Endothelial cell of umbilical vein (primary cell): ENCODE results near the gene ADCY9. TPM values are rescaled to one million over a fixed set of nuclear protein-coding genes. Genes with fewer than 3 reads are reported as not detected.

ENCODE experiments used
- BruUV-seq: library from RNA; stranded (reverse); fragments of 400-500 nt; replicated peaks from 2 replicates; lab custom pipeline; 2021; lab: Mats Ljungman, UMichigan
- CTCF ChIA-PET: fragments of 300-600, 350-600 bp; sonication (Branson Sonifier 250); formaldehyde crosslinking; loops from one replicate; lab custom pipeline; 2021; ENCODE audit warnings: antibody characterized with exemption, inconsistent platforms; lab: Charles Lee
- POLR2A ChIA-PET: fragments of 300-600, 350-600 bp; sonication (Branson Sonifier 250); formaldehyde crosslinking; loops from one replicate; lab custom pipeline; 2021; ENCODE audit warnings: antibody characterized with exemption, inconsistent platforms; lab: Charles Lee
- DNase-seq: peaks from one replicate; pipeline ENCODE4 v3.0.0-alpha.2; 2011; ENCODE audit warnings: low read depth, low spot score
- FAIRE-seq: peaks from 2 replicates; lab custom pipeline; 2011; peaks lifted over from hg19 to GRCh38; lab: Jason Lieb, UNC
- H2AFZ ChIP-seq: 2 replicates; pipeline ENCODE4 v1.6.0; 2012; ENCODE audit warnings: low read depth, low read length, control low read depth, inconsistent platforms
- H3K27ac ChIP-seq: 2 replicates; pipeline ENCODE4 v1.5.1; 2011; ENCODE audit warnings: low read depth, mild to moderate bottlenecking, control low read depth, low read length, moderate library complexity; ENCODE audit not compliant: insufficient read depth
- H3K27me3 ChIP-seq, 2 experiments: 2 replicates each; pipeline versions ENCODE4 v1.6.0 to v1.6.1; 2011; ENCODE audit warnings: low read length in 2 of 2, mixed read lengths in 1 of 2; ENCODE audit not compliant: control insufficient read depth in 2 of 2, insufficient read depth in 2 of 2
- H3K36me3 ChIP-seq, 2 experiments: 2 replicates in 1 of 2; 3 replicates in 1 of 2; pipeline ENCODE4 v1.5.1; 2011; ENCODE audit warnings: low read length in 2 of 2, mild to moderate bottlenecking in 1 of 2, moderate library complexity in 1 of 2; ENCODE audit not compliant: control insufficient read depth in 2 of 2, insufficient read depth in 2 of 2; ENCODE audit errors: extremely low read depth in 1 of 2
- H3K4me1 ChIP-seq: 3 replicates; pipeline ENCODE4 v1.5.1; 2011; ENCODE audit warnings: mild to moderate bottlenecking, low read length; ENCODE audit not compliant: control insufficient read depth, insufficient read depth; ENCODE audit errors: extremely low read depth
- H3K4me2 ChIP-seq: 2 replicates; pipeline ENCODE4 v1.6.1; 2011; ENCODE audit warnings: low read length, control low read depth, mixed read lengths; ENCODE audit not compliant: insufficient read depth
- H3K4me3 ChIP-seq, 3 experiments: fragments of 200-600 bp in 1 of 3; sonication (generic), shearing (Covaris generic) in 1 of 3; replicated peaks in 1 of 3; 2 replicates each; pipeline ENCODE4 v1.5.1; 2011 to 2016; ENCODE audit warnings: control low read depth in 3 of 3, low read length in 3 of 3, mild to moderate bottlenecking in 2 of 3, inconsistent platforms in 1 of 3, low read depth in 1 of 3, moderate library complexity in 1 of 3; ENCODE audit not compliant: insufficient read depth in 1 of 3
- H3K79me2 ChIP-seq: 2 replicates; pipeline ENCODE4 v1.6.0; 2012; ENCODE audit warnings: low read length, inconsistent platforms; ENCODE audit not compliant: control insufficient read depth, insufficient read depth
- H3K9ac ChIP-seq: replicated peaks from 2 replicates; pipeline ENCODE3; 2011; ENCODE audit warnings: low read length, control low read depth; ENCODE audit not compliant: insufficient read depth; ENCODE audit errors: extremely low read depth
- H3K9me1 ChIP-seq: replicated peaks from 3 replicates; pipeline ENCODE4 v1.6.0; 2011; ENCODE audit warnings: mild to moderate bottlenecking, low read length; ENCODE audit not compliant: control insufficient read depth, insufficient read depth; ENCODE audit errors: extremely low read depth
- H3K9me3 ChIP-seq: replicated peaks from 2 replicates; pipeline ENCODE4 v1.5.1; 2012; ENCODE audit warnings: low read length, inconsistent platforms; ENCODE audit not compliant: control insufficient read depth, insufficient read depth
- H4K20me1 ChIP-seq: replicated peaks from 2 replicates; pipeline ENCODE3; 2011; ENCODE audit warnings: mild to moderate bottlenecking, low read length; ENCODE audit not compliant: control insufficient read depth, insufficient read depth; ENCODE audit errors: extremely low read depth
- EZH2 ChIP-seq: IDR thresholded peaks from 2 replicates; pipeline ENCODE4 v1.6.1; 2012; ENCODE audit warnings: borderline replicate concordance, low read depth, mild to moderate bottlenecking, moderate library complexity, low read length, inconsistent platforms; ENCODE audit not compliant: severe bottlenecking
- FOS ChIP-seq: IDR thresholded peaks from 2 replicates; pipeline ENCODE4 v1.6.1; 2011; ENCODE audit warnings: mild to moderate bottlenecking, low read length, moderate library complexity, borderline replicate concordance; ENCODE audit not compliant: insufficient read depth
- JUN ChIP-seq: IDR thresholded peaks from 2 replicates; pipeline ENCODE4 v1.6.1; 2011; ENCODE audit warnings: borderline replicate concordance, low read depth; ENCODE audit not compliant: insufficient read length, insufficient read depth
- MYC ChIP-seq: IDR thresholded peaks from one replicate; pipeline ENCODE4 v1.6.1; 2011; ENCODE audit warnings: mild to moderate bottlenecking, low read depth, low read length
- POLR2A ChIP-seq: IDR thresholded peaks from 2 replicates; pipeline ENCODE4 v1.6.1; 2012; ENCODE audit warnings: low read depth, mild to moderate bottlenecking, control low read depth, low read length
- POLR2AphosphoS5 ChIP-seq: IDR thresholded peaks from 2 replicates; pipeline ENCODE4 v1.6.1; 2012; ENCODE audit warnings: low read depth, mild to moderate bottlenecking, control low read depth, low read length, moderate library complexity; ENCODE audit not compliant: insufficient read depth
- dilution Hi-C: fragments of 300-500 bp; cut with MboI; formaldehyde crosslinking; loops from one replicate; pipeline ENCODE4 v1.15.0; 2019; ENCODE audit warnings: low sequenced_read_pairs; ENCODE audit not compliant: extremely low pct_ligation_motif_present
- intact Hi-C: fragments of 100-400 bp; cut with micrococcal nuclease; formaldehyde crosslinking; loops from one replicate; pipeline ENCODE4 v1.10.0; 2022
- polyA plus RNA-seq, 4 experiments: library from polyadenylated mRNA; depleted of rRNA in 3 of 4; stranded (reverse) in 3 of 4; unstranded in 1 of 4; fragments of >200 nt; gene quantifications; 2 replicates each; pipeline versions ENCODE4 v1.2.1 to v1.2.3, GENCODE V29; 2011 to 2012; ENCODE audit warnings: missing spikeins in 1 of 4
- total RNA-seq: library from RNA; stranded (reverse); gene quantifications from 2 replicates; pipeline ENCODE4 v1.2.3, GENCODE V29; 2021
- TF ChIP-seq, protein P1 (sequence below): IDR thresholded peaks from 2 replicates; pipeline ENCODE4 v1.6.1; 2011; ENCODE audit not compliant: insufficient read depth, insufficient read length
- TF ChIP-seq, protein P2 (sequence below), 2 donors: IDR thresholded peaks; 1 replicate in 1 of 2; 2 replicates in 1 of 2; pipeline ENCODE4 v1.5.1; 2011; ENCODE audit warnings: low read length in 2 of 2, mild to moderate bottlenecking in 2 of 2, moderate library complexity in 2 of 2, control low read depth in 1 of 2, inconsistent platforms in 1 of 2, low read depth in 1 of 2; ENCODE audit not compliant: insufficient read depth in 1 of 2; ENCODE audit errors: extremely low read depth in 1 of 2

ADCY9 gene
- total and polyA plus RNA-seq, 2 donors (not counting 3 experiments of a cell fraction or from before 2014, with no cell fraction given), result 6.8 to 14.0 TPM

DNA sequence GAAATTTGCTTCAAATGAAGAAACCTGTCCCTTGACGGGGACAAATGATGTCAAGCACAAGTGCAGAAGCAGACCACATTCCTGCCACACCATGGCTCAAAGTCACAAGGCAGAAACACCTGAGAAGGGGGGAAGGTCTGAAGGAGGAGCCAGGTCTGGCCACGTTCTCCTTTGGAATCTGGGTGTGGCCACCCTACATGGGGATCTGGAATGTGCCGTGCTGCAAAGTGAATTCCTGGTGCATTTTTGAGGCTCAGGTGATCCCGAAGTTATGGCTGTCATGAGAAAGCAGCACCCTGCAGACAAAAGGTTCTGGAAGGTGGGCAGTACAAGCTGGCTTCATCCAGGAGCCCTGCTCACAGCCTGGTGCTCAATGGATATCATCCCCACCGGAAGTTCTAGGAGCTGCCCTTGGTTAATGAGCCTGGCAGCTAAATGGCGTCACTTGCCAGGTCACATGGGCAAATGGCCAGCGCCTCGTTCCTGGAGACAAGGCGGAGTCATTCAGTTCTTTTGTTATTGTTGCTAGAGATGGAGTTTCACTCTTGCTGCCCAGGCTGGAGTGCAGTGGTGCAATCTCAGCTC is 20.1 kb upstream of the ADCY9 start:
- H2AFZ ChIP-seq, result no peak overlapping the region
- no peaks in the 10 kb centered on the region for H3K9me1 ChIP-seq
- no TSS peak for BruUV-seq
- ChIA-PET POLR2A (no interaction called here), CTCF (no interaction called here)
- H4K20me1 ChIP-seq, result no peaks in the 10 kb centered on the region
- no peaks in the 10 kb centered on the region for H3K79me2 ChIP-seq
- H3K9me3 ChIP-seq, result no peaks in the 10 kb centered on the region
- no peak overlapping the region for H3K27ac ChIP-seq
- H3K9ac ChIP-seq, result no peak overlapping the region
- peaks cover 0 to 4% of the 10 kb centered on the region in 2 experiments for H3K27me3 ChIP-seq
- H3K4me1 ChIP-seq, result no peaks in the 10 kb centered on the region
- no peak overlapping the region for H3K4me3 ChIP-seq
- FAIRE-seq (no peak), DNase-seq (no peak)
- H3K36me3 ChIP-seq, result no peaks in the 10 kb centered on the region
- no peak overlapping the region for H3K4me2 ChIP-seq
- dilution Hi-C loops, result no loop called here
- intact Hi-C loops, result no loop called here
- TF ChIP-seq, protein P1, sequence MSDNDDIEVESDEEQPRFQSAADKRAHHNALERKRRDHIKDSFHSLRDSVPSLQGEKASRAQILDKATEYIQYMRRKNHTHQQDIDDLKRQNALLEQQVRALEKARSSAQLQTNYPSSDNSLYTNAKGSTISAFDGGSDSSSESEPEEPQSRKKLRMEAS, result no peak
- TF ChIP-seq POLR2AphosphoS5 (no peak), JUN (no peak), POLR2A (no peak), MYC (no peak), EZH2 (no peak), FOS (no peak)
- TF ChIP-seq, protein P2, sequence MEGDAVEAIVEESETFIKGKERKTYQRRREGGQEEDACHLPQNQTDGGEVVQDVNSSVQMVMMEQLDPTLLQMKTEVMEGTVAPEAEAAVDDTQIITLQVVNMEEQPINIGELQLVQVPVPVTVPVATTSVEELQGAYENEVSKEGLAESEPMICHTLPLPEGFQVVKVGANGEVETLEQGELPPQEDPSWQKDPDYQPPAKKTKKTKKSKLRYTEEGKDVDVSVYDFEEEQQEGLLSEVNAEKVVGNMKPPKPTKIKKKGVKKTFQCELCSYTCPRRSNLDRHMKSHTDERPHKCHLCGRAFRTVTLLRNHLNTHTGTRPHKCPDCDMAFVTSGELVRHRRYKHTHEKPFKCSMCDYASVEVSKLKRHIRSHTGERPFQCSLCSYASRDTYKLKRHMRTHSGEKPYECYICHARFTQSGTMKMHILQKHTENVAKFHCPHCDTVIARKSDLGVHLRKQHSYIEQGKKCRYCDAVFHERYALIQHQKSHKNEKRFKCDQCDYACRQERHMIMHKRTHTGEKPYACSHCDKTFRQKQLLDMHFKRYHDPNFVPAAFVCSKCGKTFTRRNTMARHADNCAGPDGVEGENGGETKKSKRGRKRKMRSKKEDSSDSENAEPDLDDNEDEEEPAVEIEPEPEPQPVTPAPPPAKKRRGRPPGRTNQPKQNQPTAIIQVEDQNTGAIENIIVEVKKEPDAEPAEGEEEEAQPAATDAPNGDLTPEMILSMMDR (IDR thresholded peaks at IDR 0.05; ENCODE audit: extremely low read depth in 1 of 2, insufficient read depth in 1 of 2, low read depth in 1 of 2, low read length in 2 of 2), result no peak
